Measurements from ENCODE around the gene CPTP.
A peak's percentile ranks its signal among the peaks of the same experiment; 100 is the strongest.

Gene CPTP

GRCh38 chr1:1349256-1350012 is 24.8 kb downstream of the CPTP start, which contains the start of gene DVL1:
TSS of gene DVL1 (minus strand) at chr1:1349418. CDS start at chr1:1349065, 353 bp downstream.
- H3K36me3 ChIP-seq (ENCODE audit: control insufficient read depth, insufficient read depth, low read length) = no peaks in the 10 kb centered on the region
- peak; percentile 48 to 66 (median 64) for DNase-seq
- peaks cover 21% of the 10 kb centered on the region for H3K27me3 ChIP-seq (replicated peaks; ENCODE audit: control insufficient read depth, insufficient read depth, low read length, poor library complexity, severe bottlenecking)
- peak within 1 kb of the TSS; percentile 60 for H3K4me3 ChIP-seq (ENCODE audit: insufficient read depth, low read depth, low read length, poor library complexity, severe bottlenecking)
- peak within 1 kb of the TSS; percentile 70 for H3K27ac ChIP-seq (ENCODE audit: insufficient read depth, low read length, poor library complexity, severe bottlenecking)
- H3K9me3 ChIP-seq (ENCODE audit: control insufficient read depth, low read length) = no peaks in the 10 kb centered on the region
- peaks cover 28% of the 10 kb centered on the region for H3K4me1 ChIP-seq (ENCODE audit: control insufficient read depth, insufficient read depth, low read length, poor library complexity, severe bottlenecking)

- Histone ChIP-seq H3K4me1 (ENCODE audit: control insufficient read depth, insufficient read depth, low read length, poor library complexity, severe bottlenecking) (peaks cover 35% of the 10 kb centered on the region), H3K27ac (ENCODE audit: insufficient read depth, low read length, poor library complexity, severe bottlenecking) (no peak overlapping the region), H3K4me3 (ENCODE audit: insufficient read depth, low read depth, low read length, poor library complexity, severe bottlenecking) (no peak overlapping the region), H3K9me3 (ENCODE audit: control insufficient read depth, low read length) (no peaks in the 10 kb centered on the region), H3K36me3 (ENCODE audit: control insufficient read depth, insufficient read depth, low read length) (no peaks in the 10 kb centered on the region), H3K27me3 (replicated peaks; ENCODE audit: control insufficient read depth, insufficient read depth, low read length, poor library complexity, severe bottlenecking) (peaks cover 32% of the 10 kb centered on the region)
- DNase-seq = no peak
These were observed 27.2 kb downstream of the CPTP start for GRCh38 chr1:1351511-1352427.

DNA sequence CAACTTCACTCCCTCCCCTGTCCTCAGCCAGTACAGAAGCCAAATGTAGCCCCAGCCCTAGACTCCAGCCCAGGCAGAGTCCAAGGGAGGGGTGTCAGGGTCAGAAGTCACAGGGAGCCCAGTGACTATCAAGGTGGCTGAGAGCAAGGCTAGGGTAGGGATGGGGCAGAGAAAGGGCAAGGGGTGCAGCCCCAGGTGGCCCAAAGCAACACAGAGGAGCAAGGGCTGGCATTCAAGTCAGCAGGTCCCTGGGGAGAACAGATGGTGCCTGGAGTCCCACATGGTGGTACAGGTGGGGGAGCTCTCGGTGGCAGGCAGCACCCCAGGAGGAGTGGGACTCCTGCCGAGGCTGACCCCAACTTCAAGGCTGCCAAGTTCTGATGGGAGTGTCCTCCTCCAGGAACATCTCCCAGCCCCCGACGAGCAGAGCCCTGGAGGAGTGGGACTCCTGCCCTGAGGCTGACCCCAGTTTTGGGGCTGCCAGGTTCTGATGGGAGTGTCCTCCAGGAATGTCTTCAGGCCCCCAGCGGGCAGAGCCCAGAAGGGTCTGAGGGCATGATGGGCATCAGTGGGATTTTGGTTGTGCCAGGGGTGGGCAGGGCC is 28.3 kb downstream of the CPTP start:
- no peaks in the 10 kb centered on the region for H3K36me3 ChIP-seq (ENCODE audit: control insufficient read depth, insufficient read depth, low read length)
- H3K27ac ChIP-seq (ENCODE audit: insufficient read depth, low read length, poor library complexity, severe bottlenecking) = no peak overlapping the region
- no peak overlapping the region for H3K4me3 ChIP-seq (ENCODE audit: insufficient read depth, low read depth, low read length, poor library complexity, severe bottlenecking)
- H3K9me3 ChIP-seq (ENCODE audit: control insufficient read depth, low read length) = no peaks in the 10 kb centered on the region
- H3K4me1 ChIP-seq (ENCODE audit: control insufficient read depth, insufficient read depth, low read length, poor library complexity, severe bottlenecking) = peaks cover 26% of the 10 kb centered on the region
- H3K27me3 ChIP-seq (replicated peaks; ENCODE audit: control insufficient read depth, insufficient read depth, low read length, poor library complexity, severe bottlenecking) = peaks cover 32% of the 10 kb centered on the region
- no peak for DNase-seq

- Histone ChIP-seq H3K4me1 (ENCODE audit: control insufficient read depth, insufficient read depth, low read length, poor library complexity, severe bottlenecking) (peaks cover 24% of the 10 kb centered on the region), H3K27ac (ENCODE audit: insufficient read depth, low read length, poor library complexity, severe bottlenecking) (no peak overlapping the region), H3K4me3 (ENCODE audit: insufficient read depth, low read depth, low read length, poor library complexity, severe bottlenecking) (no peak overlapping the region), H3K27me3 (replicated peaks; ENCODE audit: control insufficient read depth, insufficient read depth, low read length, poor library complexity, severe bottlenecking) (peaks cover 32% of the 10 kb centered on the region), H3K36me3 (ENCODE audit: control insufficient read depth, insufficient read depth, low read length) (no peaks in the 10 kb centered on the region), H3K9me3 (ENCODE audit: control insufficient read depth, low read length) (no peaks in the 10 kb centered on the region)
- DNase-seq = no peak
These were observed 29.0 kb downstream of the CPTP start for GRCh38 chr1:1353389-1354151.

- Histone ChIP-seq H3K36me3 (ENCODE audit: control insufficient read depth, insufficient read depth, low read length) (no peaks in the 10 kb centered on the region), H3K4me3 (ENCODE audit: insufficient read depth, low read depth, low read length, poor library complexity, severe bottlenecking) (peak overlapping the region; percentile 8), H3K27me3 (replicated peaks; ENCODE audit: control insufficient read depth, insufficient read depth, low read length, poor library complexity, severe bottlenecking) (peaks cover 32% of the 10 kb centered on the region), H3K9me3 (ENCODE audit: control insufficient read depth, low read length) (no peaks in the 10 kb centered on the region), H3K4me1 (ENCODE audit: control insufficient read depth, insufficient read depth, low read length, poor library complexity, severe bottlenecking) (peaks cover 28% of the 10 kb centered on the region), H3K27ac (ENCODE audit: insufficient read depth, low read length, poor library complexity, severe bottlenecking) (no peak overlapping the region)
- DNase-seq = no peak
These were observed 30.0 kb downstream of the CPTP start for GRCh38 chr1:1354271-1355247.

- peaks cover 26% of the 10 kb centered on the region for H3K4me1 ChIP-seq (ENCODE audit: control insufficient read depth, insufficient read depth, low read length, poor library complexity, severe bottlenecking)
- no peak for DNase-seq
- H3K27me3 ChIP-seq (replicated peaks; ENCODE audit: control insufficient read depth, insufficient read depth, low read length, poor library complexity, severe bottlenecking) = peaks cover 32% of the 10 kb centered on the region
- H3K9me3 ChIP-seq (ENCODE audit: control insufficient read depth, low read length) = no peaks in the 10 kb centered on the region
- no peak overlapping the region for H3K27ac ChIP-seq (ENCODE audit: insufficient read depth, low read length, poor library complexity, severe bottlenecking)
- no peaks in the 10 kb centered on the region for H3K36me3 ChIP-seq (ENCODE audit: control insufficient read depth, insufficient read depth, low read length)
- no peak overlapping the region for H3K4me3 ChIP-seq (ENCODE audit: insufficient read depth, low read depth, low read length, poor library complexity, severe bottlenecking)
These were observed 30.8 kb downstream of the CPTP start for GRCh38 chr1:1355416-1355815.

GRCh38 chr1:1356166-1356795 is 31.7 kb downstream of the CPTP start:
- no peaks in the 10 kb centered on the region for H3K9me3 ChIP-seq (ENCODE audit: control insufficient read depth, low read length)
- no peak overlapping the region for H3K4me3 ChIP-seq (ENCODE audit: insufficient read depth, low read depth, low read length, poor library complexity, severe bottlenecking)
- no peak for DNase-seq
- peaks cover 26% of the 10 kb centered on the region for H3K4me1 ChIP-seq (ENCODE audit: control insufficient read depth, insufficient read depth, low read length, poor library complexity, severe bottlenecking)
- no peak overlapping the region for H3K27ac ChIP-seq (ENCODE audit: insufficient read depth, low read length, poor library complexity, severe bottlenecking)
- H3K36me3 ChIP-seq (ENCODE audit: control insufficient read depth, insufficient read depth, low read length) = no peaks in the 10 kb centered on the region
- H3K27me3 ChIP-seq (replicated peaks; ENCODE audit: control insufficient read depth, insufficient read depth, low read length, poor library complexity, severe bottlenecking) = peaks cover 32% of the 10 kb centered on the region

- no peaks in the 10 kb centered on the region for H3K36me3 ChIP-seq (ENCODE audit: control insufficient read depth, insufficient read depth, low read length)
- no peak overlapping the region for H3K4me3 ChIP-seq (ENCODE audit: insufficient read depth, low read depth, low read length, poor library complexity, severe bottlenecking)
- H3K27me3 ChIP-seq (replicated peaks; ENCODE audit: control insufficient read depth, insufficient read depth, low read length, poor library complexity, severe bottlenecking) = peaks cover 32% of the 10 kb centered on the region
- DNase-seq = no peak
- peaks cover 26% of the 10 kb centered on the region for H3K4me1 ChIP-seq (ENCODE audit: control insufficient read depth, insufficient read depth, low read length, poor library complexity, severe bottlenecking)
- no peaks in the 10 kb centered on the region for H3K9me3 ChIP-seq (ENCODE audit: control insufficient read depth, low read length)
- no peak overlapping the region for H3K27ac ChIP-seq (ENCODE audit: insufficient read depth, low read length, poor library complexity, severe bottlenecking)
These were observed 32.3 kb downstream of the CPTP start for GRCh38 chr1:1356796-1357401.
